WTC11 (cell line): Measurements from ENCODE around the gene DDIAS. TPM values are rescaled to one million over a fixed set of nuclear protein-coding genes. Genes with fewer than 3 reads are reported as not detected.

Experiments used
- ARID4B ChIP-seq: sonication (generic); formaldehyde crosslinking; IDR thresholded peaks from 2 replicates; pipeline ENCODE4 v1.8.0; 2023; ENCODE audit warnings: missing genetic modification reagents, mild to moderate bottlenecking, borderline replicate concordance
- ATF1 ChIP-seq: sonication (generic); formaldehyde crosslinking; IDR thresholded peaks from 2 replicates; pipeline ENCODE4 v1.8.1; 2023; ENCODE audit warnings: mild to moderate bottlenecking, moderate library complexity, missing genetic modification reagents
- CDX4 ChIP-seq: fragments of 250-450 bp; sonication (Bioruptor Pico); IDR thresholded peaks from 2 replicates; pipeline ENCODE4 v1.9.0; 2021; ENCODE audit warnings: moderate library complexity, mild to moderate bottlenecking, inconsistent platforms, borderline replicate concordance
- E2F4 ChIP-seq: sonication (generic); formaldehyde crosslinking; IDR thresholded peaks from 2 replicates; pipeline ENCODE4 v1.8.1; 2022; ENCODE audit warnings: low read depth, mild to moderate bottlenecking, moderate library complexity, missing genetic modification reagents, borderline replicate concordance
- EMX1 ChIP-seq: fragments of 250-450 bp; sonication (Bioruptor Pico); IDR thresholded peaks from 2 replicates; pipeline ENCODE4 v1.8.0; 2021; ENCODE audit warnings: mild to moderate bottlenecking
- FOXJ3 ChIP-seq: sonication (generic); formaldehyde crosslinking; IDR thresholded peaks from 2 replicates; pipeline ENCODE4 v1.9.0; 2021; ENCODE audit warnings: missing genetic modification reagents, mild to moderate bottlenecking, borderline replicate concordance
- GRHL2 ChIP-seq: fragments of 250-450 bp; sonication (Bioruptor Pico); IDR thresholded peaks from 2 replicates; pipeline ENCODE4 v1.8.0; 2022; ENCODE audit warnings: mild to moderate bottlenecking, moderate library complexity; ENCODE audit not compliant: insufficient replicate concordance, severe bottlenecking
- HMGA2 ChIP-seq: fragments of 250-450 bp; sonication (Bioruptor Pico); IDR thresholded peaks from 2 replicates; pipeline ENCODE4 v1.4.0; 2021; ENCODE audit warnings: mild to moderate bottlenecking, moderate library complexity
- JUN ChIP-seq: sonication (generic); formaldehyde crosslinking; IDR thresholded peaks from 2 replicates; pipeline ENCODE4 v1.8.0; 2023; ENCODE audit warnings: mild to moderate bottlenecking, missing genetic modification reagents
- MYBL2 ChIP-seq: sonication (generic); formaldehyde crosslinking; IDR thresholded peaks from 2 replicates; pipeline ENCODE4 v1.8.1; 2023; ENCODE audit warnings: mild to moderate bottlenecking, moderate library complexity, missing genetic modification reagents
- STAT6 ChIP-seq: sonication (generic); formaldehyde crosslinking; conservative IDR thresholded peaks from 2 replicates; pipeline ENCODE4 v1.8.1; 2023; ENCODE audit warnings: mild to moderate bottlenecking, low read depth, missing genetic modification reagents, moderate library complexity
- ZNF425 ChIP-seq: fragments of 250-450 bp; sonication (Bioruptor Pico); conservative IDR thresholded peaks from 2 replicates; pipeline ENCODE4 v1.9.0; 2021; ENCODE audit warnings: mild to moderate bottlenecking
- ZNF532 ChIP-seq: fragments of 250-450 bp; sonication (Bioruptor Pico); IDR thresholded peaks from 2 replicates; pipeline ENCODE4 v1.9.0; 2021; ENCODE audit warnings: mild to moderate bottlenecking, borderline replicate concordance
- ZNF671 ChIP-seq: fragments of 250-450 bp; sonication (Bioruptor Pico); IDR thresholded peaks from 2 replicates; pipeline ENCODE4 v1.8.0; 2021; ENCODE audit warnings: mild to moderate bottlenecking
- total RNA-seq: library from RNA; stranded (reverse); gene quantifications from 3 replicates; pipeline ENCODE4 v1.2.3, GENCODE V29; 2021

DDIAS gene
- total RNA-seq, 1 experiment from 2014 or later, result 28.7 TPM

- no peak for TF ChIP-seq ZNF425 (CRISPR knock-in tag)
- no peak for TF ChIP-seq GRHL2 (CRISPR knock-in tag)
- no peak for TF ChIP-seq HMGA2 (CRISPR knock-in tag)
- no peak for TF ChIP-seq CDX4 (CRISPR knock-in tag)
- TF ChIP-seq E2F4, result no peak
- no peak for TF ChIP-seq JUN (CRISPR knock-in tag)
- no peak for TF ChIP-seq ARID4B
- no peak for TF ChIP-seq FOXJ3 (CRISPR knock-in tag)
- TF ChIP-seq EMX1 (CRISPR knock-in tag), result no peak
- no peak for TF ChIP-seq ATF1 (CRISPR knock-in tag)
- no peak for TF ChIP-seq ZNF532 (CRISPR knock-in tag)
- no peak for TF ChIP-seq STAT6 (CRISPR knock-in tag)
- TF ChIP-seq MYBL2, result no peak
- no peak for TF ChIP-seq ZNF671
These were observed 38.3 kb upstream of the DDIAS start (continued) for GRCh38 chr11:82863209-82863608.
